IMR-90 (cell line): Measurements from ENCODE around the gene CA6.
"Not testable (repeated sequence)": the region's sequence is repeated elsewhere in the genome, so short reads cannot be mapped to it uniquely, and the experiment has no call there.

ENCODE experiments used
- MAFK ChIP-seq: IDR thresholded peaks from 2 replicates; pipeline ENCODE4 v1.6.1; 2012; ENCODE audit warnings: low read depth, low read length, improper control_type of control experiment
- MXI1 ChIP-seq: IDR thresholded peaks from 2 replicates; pipeline ENCODE4 v1.6.1; 2012; ENCODE audit warnings: low read depth, mild to moderate bottlenecking, low read length, moderate library complexity, borderline replicate concordance
- POLR2A ChIP-seq: IDR thresholded peaks from 2 replicates; pipeline ENCODE4 v1.6.1; 2012; ENCODE audit warnings: mild to moderate bottlenecking, low read depth, low read length
- SMC3 ChIP-seq: fragments of 150-350 bp; IDR thresholded peaks from 2 replicates; pipeline ENCODE4 v1.6.1; 2016; ENCODE audit warnings: low read depth, mild to moderate bottlenecking, antibody characterized with exemption, low read length, moderate library complexity
- TF ChIP-seq, protein P1 (sequence below): conservative IDR thresholded peaks from 2 replicates; pipeline ENCODE4 v1.5.1; 2012; ENCODE audit warnings: mild to moderate bottlenecking, low read depth, low read length, improper control_type of control experiment

DNA sequence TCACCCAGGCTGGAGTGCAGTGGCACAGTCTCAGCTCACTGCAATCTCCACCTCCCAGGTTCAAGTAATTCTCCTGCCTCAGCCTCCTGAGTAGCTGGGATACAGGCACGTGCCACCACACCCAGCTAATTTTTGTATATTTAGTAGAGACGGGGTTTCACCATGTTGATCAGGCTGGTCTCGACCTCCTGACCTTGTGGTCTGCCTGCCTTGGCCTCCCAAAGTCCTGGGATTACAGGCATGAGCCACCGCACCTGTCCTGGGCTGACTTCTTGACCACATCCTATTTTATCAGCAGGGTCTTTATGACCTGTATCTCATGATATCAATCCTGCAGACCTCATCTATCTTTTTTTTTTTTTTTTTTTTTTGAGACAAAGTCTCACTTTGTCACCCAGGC lies 45.0 kb upstream of the CA6 start:
- not testable (repeated sequence) for TF ChIP-seq SMC3, MAFK, MXI1, POLR2A
- TF ChIP-seq, protein P1, sequence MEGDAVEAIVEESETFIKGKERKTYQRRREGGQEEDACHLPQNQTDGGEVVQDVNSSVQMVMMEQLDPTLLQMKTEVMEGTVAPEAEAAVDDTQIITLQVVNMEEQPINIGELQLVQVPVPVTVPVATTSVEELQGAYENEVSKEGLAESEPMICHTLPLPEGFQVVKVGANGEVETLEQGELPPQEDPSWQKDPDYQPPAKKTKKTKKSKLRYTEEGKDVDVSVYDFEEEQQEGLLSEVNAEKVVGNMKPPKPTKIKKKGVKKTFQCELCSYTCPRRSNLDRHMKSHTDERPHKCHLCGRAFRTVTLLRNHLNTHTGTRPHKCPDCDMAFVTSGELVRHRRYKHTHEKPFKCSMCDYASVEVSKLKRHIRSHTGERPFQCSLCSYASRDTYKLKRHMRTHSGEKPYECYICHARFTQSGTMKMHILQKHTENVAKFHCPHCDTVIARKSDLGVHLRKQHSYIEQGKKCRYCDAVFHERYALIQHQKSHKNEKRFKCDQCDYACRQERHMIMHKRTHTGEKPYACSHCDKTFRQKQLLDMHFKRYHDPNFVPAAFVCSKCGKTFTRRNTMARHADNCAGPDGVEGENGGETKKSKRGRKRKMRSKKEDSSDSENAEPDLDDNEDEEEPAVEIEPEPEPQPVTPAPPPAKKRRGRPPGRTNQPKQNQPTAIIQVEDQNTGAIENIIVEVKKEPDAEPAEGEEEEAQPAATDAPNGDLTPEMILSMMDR: not testable (repeated sequence)
